Fibroblast of villous mesenchyme (primary cell): Measurements from ENCODE around the gene TMEM184A. TPM values are rescaled to one million over a fixed set of nuclear protein-coding genes. Genes with fewer than 3 reads are reported as not detected.
A peak's percentile ranks its signal among the peaks of the same experiment; 100 is the strongest.

Experiments used
- DNase-seq: peaks from one replicate; pipeline ENCODE4 v3.0.0-alpha.2; 2010; ENCODE audit warnings: low read depth
- H3K4me3 ChIP-seq: 2 replicates; pipeline ENCODE4 v1.5.1; 2011; ENCODE audit warnings: low read depth, mild to moderate bottlenecking, low read length
- total RNA-seq: library from RNA; depleted of rRNA; stranded (reverse); fragments of >200 nt; gene quantifications from 2 replicates; pipeline ENCODE4 v1.2.3, GENCODE V29; 2012
- TF ChIP-seq, protein P1 (sequence below): IDR thresholded peaks from 2 replicates; pipeline ENCODE4 v1.5.1; 2012; ENCODE audit warnings: low read depth, mild to moderate bottlenecking, low read length; ENCODE audit not compliant: insufficient read depth

The TMEM184A gene
- total RNA-seq, 1 donor: 0.86 TPM

GRCh38 chr7:1503390-1503789 lies 52.6 kb downstream of the TMEM184A start:
- TF ChIP-seq, protein P1, sequence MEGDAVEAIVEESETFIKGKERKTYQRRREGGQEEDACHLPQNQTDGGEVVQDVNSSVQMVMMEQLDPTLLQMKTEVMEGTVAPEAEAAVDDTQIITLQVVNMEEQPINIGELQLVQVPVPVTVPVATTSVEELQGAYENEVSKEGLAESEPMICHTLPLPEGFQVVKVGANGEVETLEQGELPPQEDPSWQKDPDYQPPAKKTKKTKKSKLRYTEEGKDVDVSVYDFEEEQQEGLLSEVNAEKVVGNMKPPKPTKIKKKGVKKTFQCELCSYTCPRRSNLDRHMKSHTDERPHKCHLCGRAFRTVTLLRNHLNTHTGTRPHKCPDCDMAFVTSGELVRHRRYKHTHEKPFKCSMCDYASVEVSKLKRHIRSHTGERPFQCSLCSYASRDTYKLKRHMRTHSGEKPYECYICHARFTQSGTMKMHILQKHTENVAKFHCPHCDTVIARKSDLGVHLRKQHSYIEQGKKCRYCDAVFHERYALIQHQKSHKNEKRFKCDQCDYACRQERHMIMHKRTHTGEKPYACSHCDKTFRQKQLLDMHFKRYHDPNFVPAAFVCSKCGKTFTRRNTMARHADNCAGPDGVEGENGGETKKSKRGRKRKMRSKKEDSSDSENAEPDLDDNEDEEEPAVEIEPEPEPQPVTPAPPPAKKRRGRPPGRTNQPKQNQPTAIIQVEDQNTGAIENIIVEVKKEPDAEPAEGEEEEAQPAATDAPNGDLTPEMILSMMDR: no peak
- peak overlapping the region; percentile 77 for H3K4me3 ChIP-seq
- DNase-seq: no peak

GRCh38 chr7:1502845-1503244 lies 53.2 kb downstream of the TMEM184A start:
- peak overlapping the region; percentile 77 for H3K4me3 ChIP-seq
- no peak for DNase-seq
- TF ChIP-seq, protein P1: no peak

DNA sequence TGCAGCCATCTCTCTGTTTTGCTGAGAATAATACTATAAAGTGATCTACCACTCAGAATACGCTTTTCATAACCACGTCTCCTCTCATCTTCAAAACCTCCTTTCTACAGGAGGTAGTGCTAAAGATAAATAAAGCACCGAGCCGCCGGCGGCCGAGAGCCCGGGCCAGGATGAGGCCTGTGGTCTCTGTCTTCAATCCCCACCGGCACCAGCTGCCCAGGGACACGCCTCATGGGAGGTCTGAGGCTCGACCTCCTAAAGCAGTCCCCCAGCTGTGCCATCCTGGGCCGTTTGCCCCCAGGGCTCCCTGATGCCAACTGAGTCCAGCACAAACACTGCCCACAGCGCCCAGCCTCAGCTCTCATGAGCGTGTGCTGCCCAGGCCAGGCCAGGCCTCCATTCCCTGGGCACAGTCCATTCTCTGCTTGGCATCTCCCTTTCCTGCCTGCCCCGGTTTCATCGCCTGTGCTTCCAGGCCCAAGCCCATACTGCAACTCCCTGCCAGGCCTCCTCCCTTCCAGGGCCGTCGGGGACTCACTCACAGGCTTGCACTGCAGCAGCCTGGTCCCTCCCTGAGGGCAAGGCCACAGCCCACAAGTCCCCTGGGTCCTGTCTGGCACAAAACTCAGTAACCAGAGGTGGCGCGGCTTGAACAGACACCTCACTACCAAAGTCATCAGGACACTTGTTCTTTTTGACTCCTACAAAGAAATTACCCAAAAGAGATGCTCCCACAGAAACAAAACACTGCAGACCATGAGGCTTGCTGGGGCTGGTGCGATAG lies 54.3 kb downstream of the TMEM184A start:
- no peak overlapping the region for H3K4me3 ChIP-seq
- TF ChIP-seq, protein P1: no peak
- DNase-seq: no peak

DNA sequence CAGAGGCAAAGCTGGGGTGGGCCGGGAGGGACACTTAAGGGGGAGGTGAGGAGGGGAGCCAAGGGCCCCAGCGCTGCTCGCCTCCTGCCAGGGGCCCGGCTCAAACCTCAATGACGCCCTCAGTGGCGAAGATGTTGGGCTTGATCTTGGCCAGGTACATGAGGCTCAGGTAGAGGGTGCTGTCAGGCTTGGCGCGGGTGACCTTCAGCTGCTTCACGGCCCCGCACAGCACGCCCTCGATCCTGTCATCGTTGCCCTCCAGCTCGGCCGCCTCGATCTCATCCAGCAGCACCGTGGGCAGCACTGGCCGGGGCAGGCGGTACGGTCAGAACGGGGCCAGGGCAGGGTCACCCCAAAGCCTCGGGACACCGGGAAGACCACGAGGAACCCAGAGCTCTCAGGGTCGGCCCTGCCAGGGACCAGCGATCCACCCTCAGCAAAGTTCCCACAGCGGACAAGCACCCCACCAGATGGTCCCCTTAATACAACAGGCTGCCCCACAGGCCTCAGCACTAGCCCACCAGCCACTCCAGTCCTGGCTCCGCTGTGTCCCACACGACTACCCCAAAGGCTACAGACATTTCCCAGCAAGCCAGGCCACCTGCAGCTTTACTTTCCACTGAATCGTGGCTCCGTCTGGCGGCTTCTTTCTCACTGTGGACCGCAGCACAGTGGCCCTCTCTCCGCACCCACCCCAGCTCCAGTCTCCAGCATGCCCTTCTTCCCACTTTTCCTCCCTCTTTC lies 55.8 kb downstream of the TMEM184A start:
- TF ChIP-seq, protein P1: no peak
- DNase-seq: no peak
- H3K4me3 ChIP-seq: no peak overlapping the region

GRCh38 chr7:1499367-1500029 lies 56.5 kb downstream of the TMEM184A start:
- TF ChIP-seq, protein P1: no peak

DNA sequence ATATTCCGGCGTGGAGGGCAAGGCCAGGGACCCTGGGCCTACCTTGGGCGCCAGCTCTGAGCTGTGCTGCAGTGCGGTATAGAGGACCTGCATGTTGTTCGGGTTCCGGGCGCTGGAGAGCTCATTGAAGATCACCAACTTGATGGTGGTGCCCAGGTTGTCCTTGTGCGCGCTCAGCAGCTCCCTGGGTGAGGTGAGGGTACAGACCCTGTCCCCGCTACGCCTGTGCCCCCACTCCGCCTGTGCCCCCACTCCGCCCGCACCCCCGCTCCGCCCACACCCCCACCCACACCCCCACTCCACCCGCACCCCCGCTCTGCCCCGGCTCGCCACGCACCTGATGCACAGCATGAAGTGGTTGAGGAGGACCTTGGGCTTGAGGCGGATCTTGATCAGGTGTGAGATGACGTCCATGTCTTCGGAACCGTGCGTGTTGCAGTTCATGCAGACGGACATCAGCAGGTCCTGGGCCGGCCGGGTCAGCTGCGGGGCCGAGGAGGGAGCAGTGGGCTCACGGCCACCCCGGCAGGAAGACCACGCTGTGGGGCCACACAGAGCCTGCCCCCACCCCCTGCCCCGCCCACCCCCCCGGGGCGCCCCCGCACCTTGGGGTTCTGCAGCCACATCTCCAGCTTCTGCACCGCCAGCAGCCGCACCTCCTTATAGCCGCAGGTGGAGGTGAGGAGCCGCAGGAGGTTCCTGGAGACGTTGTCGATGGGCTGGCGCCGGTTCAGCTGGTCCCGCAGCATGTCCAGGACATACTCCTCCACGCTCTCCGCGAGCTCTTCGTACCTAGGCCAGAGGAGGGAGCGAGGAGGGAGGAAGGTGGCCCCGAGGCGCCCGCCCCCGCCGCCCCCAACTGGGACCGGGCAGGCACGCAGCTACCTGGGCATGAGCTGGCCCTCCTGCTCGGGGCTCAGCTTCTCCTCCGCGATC lies 57.4 kb downstream of the TMEM184A start:
- TF ChIP-seq, protein P1: no peak
- DNase-seq: no peak
- H3K4me3 ChIP-seq: no peak overlapping the region

More at GRCh38 chr7:1499367-1500029, 56.5 kb downstream of the TMEM184A start:
- H3K4me3 ChIP-seq: no peak overlapping the region
- no peak for DNase-seq
